Right ventricle myocardium inferior (tissue), 1 donor: ENCODE measurements around the gene AKT3. TPM values are rescaled to one million over a fixed set of nuclear protein-coding genes. Genes with fewer than 3 reads are reported as not detected.
A peak's percentile ranks its signal among the peaks of the same experiment; 100 is the strongest.

ENCODE experiments used
- ATAC-seq: fragments of 200-7000 bp; cut with Tn5 transposase; one replicate; pipeline ENCODE4 v1.9.1; 2020; ENCODE audit warnings: mild to moderate bottlenecking, moderate library complexity
- DNase-seq: peaks from one replicate; pipeline ENCODE4 v3.0.0; 2021; ENCODE audit errors: missing footprints
- intact Hi-C: fragments of 100-400 bp; cut with DNase I; formaldehyde crosslinking; loops from one replicate; pipeline ENCODE4 v1.11.0; 2022
- total RNA-seq: library from RNA; stranded (reverse); fragmentation: NEBNext Ultra II Directional; extraction: Animal tissue kit (Norgen Biotek cat#: 25700); gene quantifications from one replicate; pipeline ENCODE4 v1.2.1, GENCODE V29; 2021
- donor health status: DM: no; HTN: yes; CAD: no; lungs with severe emphysema.

Gene AKT3
- total RNA-seq, 1 donor from 2014 or later = 19.1 TPM

DNA sequence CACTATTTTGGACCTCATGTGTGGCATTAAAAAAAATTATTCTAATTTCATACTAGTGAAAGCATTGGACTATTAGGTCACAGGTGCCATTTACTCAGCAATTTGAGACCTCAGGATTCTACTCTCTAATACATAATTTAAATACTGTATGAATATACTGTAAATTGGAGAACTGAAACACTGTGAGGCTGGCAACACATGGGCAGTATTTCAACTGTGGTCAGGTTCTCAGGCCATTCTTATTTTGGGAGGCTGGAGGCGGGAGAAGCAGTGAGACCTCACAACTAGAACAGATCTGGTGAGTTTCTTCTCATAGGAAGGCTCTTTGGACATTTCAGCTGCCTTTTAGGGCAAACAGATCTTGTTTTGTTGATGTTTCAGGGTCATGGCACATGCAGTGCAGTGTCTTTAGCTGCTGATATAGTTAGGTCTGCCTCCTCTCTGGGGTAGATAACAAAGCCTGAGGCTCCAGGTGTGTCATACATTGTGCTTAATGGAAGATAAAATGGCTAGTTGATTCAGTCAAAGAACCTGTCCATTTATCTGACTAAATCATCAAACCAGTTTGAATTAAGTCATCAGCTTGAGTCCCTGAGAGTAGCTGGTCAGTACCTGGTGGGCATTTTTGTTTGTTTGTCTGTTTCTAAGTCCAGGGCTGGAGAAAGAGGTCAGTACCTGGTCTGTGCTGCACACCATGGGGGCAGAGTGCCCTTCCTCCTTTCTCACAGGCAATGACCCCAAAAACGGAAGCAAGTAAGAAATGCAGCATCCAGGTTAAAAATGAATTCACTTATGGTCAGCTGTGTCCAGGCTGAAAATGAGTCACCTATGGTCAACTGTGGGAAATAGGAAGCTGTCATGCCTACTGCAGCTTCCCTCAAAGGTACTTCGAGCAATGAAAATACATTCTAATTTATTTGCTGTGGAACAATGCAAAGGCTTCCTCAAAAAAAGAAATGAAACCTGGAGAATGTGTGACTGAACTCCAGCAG, 378.0 kb downstream of the AKT3 start:
- ATAC-seq = peak; percentile 27
- intact Hi-C loops = no loop called here
- DNase-seq = no peak

DNA sequence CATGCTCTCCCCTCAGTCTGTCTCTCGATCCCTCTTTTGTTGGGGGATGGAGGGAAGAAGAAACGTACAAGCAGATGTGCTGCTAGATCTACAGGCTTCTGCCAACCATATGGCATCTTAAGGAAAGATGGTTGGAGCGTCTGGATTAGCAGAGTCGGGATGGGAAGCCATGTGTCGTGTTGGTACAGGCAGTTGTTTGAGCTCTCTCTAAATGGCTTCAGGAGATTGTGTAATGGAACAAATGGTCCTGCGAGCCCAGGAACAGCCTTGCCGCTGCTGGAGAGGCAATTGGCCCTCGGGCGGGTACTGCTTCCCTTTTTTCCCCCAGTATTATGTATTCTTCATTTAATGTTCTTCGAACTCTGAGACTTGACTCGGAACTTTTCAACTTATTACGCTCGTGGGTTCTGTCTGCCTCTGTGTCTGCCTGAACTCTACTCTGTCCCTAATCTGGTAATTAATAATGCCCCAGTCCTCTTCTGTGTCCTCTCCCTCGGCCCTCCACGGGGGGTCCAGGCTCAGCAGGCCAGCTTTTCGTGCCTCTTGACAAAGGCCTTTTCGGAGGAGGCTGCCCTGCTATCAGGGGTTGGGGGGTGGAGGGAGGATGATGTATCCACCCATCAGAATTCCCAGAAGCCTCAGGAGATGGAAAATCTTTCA, 378.9 kb downstream of the AKT3 start:
- intact Hi-C loops = no loop called here
- DNase-seq (no peak), ATAC-seq (peak; percentile 40)

GRCh38 chr1:243470502-243470901, 379.5 kb downstream of the AKT3 start:
- no peak for ATAC-seq
- intact Hi-C loops = no loop called here
- DNase-seq = no peak

DNA sequence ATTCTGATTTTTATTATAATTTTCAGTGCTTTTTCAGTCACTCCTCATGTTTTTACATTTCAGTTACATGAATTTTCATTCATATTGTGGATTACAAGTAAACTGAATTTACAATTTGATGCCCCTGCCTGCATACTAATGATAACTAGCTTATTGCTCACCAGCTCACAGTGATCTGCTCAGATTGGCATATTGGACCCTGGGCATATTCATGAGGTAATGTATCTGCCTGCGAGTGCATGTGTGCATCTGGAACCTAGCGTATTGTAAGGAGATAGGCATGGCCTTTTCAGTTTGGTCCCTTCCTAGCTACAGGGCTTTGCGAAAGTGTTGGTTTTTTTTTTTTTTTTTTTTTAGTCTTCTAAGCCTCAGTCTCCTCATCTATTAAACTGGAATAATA, 380.5 kb downstream of the AKT3 start:
- ATAC-seq (no peak), DNase-seq (no peak)
- intact Hi-C loops = no loop called here

DNA sequence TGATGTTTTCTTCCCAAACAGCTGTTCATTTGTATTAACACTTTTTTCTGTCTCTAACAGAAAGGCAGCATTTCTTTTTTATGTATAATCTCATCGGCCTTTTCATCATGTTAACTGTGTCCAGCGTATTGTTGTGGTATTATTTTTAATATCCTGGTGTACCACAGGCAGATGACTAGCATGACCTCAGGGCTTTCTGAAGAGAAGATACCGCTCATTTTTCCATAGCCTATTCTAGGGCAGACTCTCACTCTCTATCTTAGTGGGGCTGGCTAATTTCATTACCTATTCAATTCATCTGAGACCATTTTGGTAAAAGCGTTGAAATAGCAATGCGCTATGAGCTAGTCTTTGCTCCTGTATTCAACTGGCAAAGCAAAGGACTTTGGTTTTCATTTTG, 384.3 kb downstream of the AKT3 start:
- DNase-seq = no peak
- ATAC-seq = no peak
- intact Hi-C loops = no loop called here

GRCh38 chr1:243465081-243465480, 385.0 kb downstream of the AKT3 start:
- DNase-seq (no peak), ATAC-seq (no peak)
- intact Hi-C loops = no loop called here

DNA sequence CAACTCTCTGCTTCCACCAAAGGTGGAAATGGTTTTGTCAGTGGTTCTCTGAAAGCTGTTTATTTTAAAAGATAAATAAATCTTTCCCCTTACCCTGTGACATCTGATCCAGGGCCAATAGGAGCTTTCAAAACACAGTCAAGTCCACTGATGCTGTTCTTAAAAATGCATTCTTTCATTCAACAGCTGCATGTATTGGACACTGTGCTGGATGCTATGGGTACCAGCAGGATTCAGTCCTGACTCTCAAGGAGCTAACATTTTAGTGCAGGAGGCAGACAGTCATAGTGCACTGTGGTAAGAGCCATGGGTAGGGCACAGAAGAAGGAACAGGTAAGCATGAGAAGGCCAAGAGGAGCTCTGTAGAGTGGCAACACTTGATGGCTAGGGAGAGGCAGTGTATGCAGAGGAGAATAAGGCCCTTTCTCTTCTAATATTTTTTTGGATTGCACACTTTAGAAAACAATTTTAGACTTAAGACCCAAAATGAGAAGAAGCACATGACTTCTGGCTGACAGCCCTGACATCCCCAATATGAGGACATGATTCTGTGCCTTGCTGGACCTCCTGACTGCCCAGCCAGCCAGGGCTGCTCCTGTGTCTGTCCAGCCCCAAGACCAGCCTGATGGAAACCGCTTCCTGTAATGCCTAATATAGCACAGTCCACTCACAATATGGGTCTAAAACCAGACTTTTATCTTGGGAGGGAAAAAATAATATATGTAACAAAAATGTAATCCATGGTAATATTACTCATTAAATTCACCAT, 386.9 kb downstream of the AKT3 start:
- DNase-seq (no peak), ATAC-seq (no peak)
- intact Hi-C loops = no loop called here

GRCh38 chr1:243461700-243462099, 388.3 kb downstream of the AKT3 start:
- no peak for ATAC-seq
- intact Hi-C loops = no loop called here
- no peak for DNase-seq

DNA sequence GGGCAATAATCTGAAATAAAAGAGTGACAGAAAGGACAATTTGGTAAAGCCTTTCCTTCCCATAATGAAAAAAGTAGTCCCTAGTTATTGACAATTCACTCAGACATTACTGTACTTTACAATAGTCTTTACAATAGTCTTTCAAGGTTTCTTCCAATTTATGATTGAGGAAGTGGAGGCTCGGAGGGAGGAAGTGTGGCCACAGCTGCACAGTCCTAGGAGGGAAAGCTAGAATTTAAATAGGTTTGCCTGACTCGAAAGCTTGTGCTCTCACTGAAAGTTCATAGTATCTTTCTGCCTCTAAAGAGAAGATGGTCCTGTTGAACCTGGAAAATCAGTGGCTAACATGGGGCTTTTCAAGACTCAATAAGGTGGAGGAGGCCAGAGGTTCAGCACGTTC, 391.0 kb downstream of the AKT3 start:
- intact Hi-C loops = no loop called here
- ATAC-seq = no peak

GRCh38 chr1:243457363-243457982, 392.6 kb downstream of the AKT3 start:
- DNase-seq (no peak), ATAC-seq (no peak)
- intact Hi-C loops = no loop called here

More for the DNA sequence above, 391.0 kb downstream of the AKT3 start:
- no peak for DNase-seq

GRCh38 chr1:243455760-243456651, 394.0 kb downstream of the AKT3 start:
- intact Hi-C loops = no loop called here
- DNase-seq (no peak), ATAC-seq (no peak)

DNA sequence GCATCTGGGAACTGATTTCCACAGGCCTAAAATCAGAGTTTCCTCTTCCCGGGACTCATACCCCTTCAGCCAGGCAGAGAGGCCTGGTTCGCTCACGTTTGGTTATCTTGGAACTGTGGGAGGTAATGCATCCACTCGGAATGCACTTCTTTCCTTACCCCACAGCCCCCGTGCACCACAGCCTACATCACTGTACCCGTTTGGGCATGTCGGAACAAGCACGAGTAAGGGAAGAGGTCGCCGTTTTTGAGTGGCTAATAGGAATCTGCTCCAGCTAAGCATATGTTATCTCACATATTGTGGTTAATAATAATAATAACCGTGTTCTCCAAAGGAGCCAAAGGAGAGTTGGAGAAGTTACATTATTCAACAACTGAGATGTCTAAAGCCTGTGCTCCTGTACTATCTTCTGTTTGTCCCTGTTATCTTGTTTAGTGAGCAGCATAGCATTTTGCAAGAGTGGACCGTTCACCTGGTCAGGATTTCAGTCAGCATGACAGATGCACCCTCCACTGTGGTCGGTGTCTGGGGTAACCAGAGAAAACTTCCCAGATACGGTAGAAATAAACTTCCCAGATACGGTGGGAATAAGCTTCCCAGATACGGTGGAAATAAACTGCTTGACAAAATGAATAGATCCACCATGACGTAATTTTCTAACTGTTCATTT, 395.6 kb downstream of the AKT3 start:
- ATAC-seq = no peak
- no peak for DNase-seq
- intact Hi-C loops = no loop called here

- intact Hi-C loops = no loop called here
- ATAC-seq = no peak
- DNase-seq = no peak
These were observed 398.0 kb downstream of the AKT3 start for GRCh38 chr1:243452092-243452491.

DNA sequence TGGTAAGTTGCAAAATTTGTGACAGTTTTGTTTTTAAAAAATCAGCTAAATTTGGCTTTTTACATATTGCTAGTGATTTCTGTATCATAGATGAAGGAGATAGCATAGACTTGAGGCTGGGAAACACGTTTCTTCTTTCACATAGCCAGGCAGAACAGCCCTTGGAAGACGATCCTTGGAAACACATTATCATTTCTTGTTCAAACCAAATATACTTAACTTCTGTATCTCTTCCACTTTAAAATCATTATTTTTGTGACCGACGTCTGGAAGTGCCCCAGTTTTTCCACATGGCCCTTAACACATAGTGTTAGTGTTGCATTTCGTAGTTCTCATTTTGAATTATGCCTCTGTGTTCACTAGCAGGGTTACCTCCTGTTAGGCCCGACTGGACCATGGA, 400.7 kb downstream of the AKT3 start:
- ATAC-seq (no peak), DNase-seq (no peak)
- intact Hi-C loops = no loop called here

DNA sequence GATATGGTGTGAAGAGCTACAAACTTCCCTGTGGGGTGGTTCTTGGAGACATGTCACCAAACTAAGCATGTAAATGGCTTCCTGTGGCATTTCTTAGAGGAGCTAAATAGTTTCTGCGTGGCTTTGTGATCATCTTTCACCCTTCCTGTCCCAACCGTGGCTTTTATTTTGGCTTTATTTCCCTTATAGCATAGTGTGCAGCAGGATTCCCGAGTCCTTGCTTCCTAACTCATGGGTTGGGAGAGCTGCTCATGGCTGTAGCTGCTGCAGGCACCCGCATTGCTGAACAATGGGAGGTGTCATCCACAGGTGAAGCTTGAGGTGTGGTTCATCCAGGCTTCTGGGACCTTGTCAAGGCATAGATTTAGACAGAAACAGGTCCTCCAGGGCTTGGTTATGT, 402.2 kb downstream of the AKT3 start:
- DNase-seq (no peak), ATAC-seq (no peak)
- intact Hi-C loops = no loop called here

DNA sequence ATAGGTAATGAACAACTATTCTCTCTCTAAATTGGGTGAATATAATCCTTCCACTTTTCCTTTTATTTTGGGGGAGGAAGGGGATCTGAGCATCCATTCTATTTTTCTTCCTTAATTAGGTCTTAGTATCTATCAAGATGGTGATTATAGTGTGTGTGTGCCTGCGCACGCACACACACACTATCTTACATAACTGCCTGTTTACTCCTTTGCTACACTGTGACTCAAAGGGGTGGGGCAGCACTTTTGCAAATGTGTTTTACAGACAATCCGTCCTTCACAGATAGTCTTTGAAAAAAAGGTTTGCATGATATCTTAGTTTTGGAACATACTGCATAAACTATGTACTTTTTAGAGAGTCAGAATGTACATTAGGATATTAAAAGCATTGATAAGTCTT, 402.7 kb downstream of the AKT3 start:
- peak; percentile 73 for ATAC-seq
- intact Hi-C loops = no loop called here
- DNase-seq = no peak

DNA sequence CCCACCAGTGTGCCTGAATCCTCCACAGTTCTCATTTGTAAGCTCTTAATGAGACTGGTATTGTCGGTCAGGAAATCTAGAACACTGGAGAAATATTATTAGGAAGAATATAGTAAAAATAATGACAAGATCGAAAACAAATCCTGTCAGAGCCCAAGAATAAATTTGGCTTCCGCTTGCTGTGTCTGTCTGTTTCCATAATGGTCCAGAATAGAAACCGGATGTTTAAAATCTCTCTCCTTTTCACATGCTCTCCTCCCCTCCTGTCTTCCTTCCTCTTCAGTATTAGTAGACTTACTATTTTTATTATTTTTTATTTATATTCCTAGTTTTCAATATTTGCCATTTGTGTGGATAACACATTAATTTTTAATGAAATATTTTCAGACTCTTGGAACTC, 406.5 kb downstream of the AKT3 start:
- intact Hi-C loops = no loop called here
- DNase-seq (no peak), ATAC-seq (no peak)

- ATAC-seq = no peak
- intact Hi-C loops = no loop called here
These were observed 408.4 kb downstream of the AKT3 start for GRCh38 chr1:243441601-243442000.

More at GRCh38 chr1:243441601-243442000, 408.4 kb downstream of the AKT3 start:
- no peak for DNase-seq
